Breast epithelium (tissue), 3 donors: ENCODE results near the gene SENP6.

Experiments
- POLR2A ChIP-seq: fragments of 450-650 bp; IDR thresholded peaks from one replicate; pipeline ENCODE4 v1.6.1; 2016; ENCODE audit warnings: antibody characterized with exemption, mild to moderate bottlenecking, moderate library complexity
- POLR2AphosphoS5 ChIP-seq, 3 donors: sonication (generic); formaldehyde crosslinking; IDR thresholded peaks; one replicate each; pipeline ENCODE4 v1.6.1; 2017; ENCODE audit warnings: antibody characterized with exemption in 3 of 3
- TF ChIP-seq, protein P1 (sequence below), 3 donors: fragments of 450-650 bp; IDR thresholded peaks; one replicate each; pipeline ENCODE4 v1.5.1; 2016 to 2017; ENCODE audit warnings: antibody characterized with exemption in 3 of 3, mild to moderate bottlenecking in 3 of 3, moderate library complexity in 3 of 3

DNA sequence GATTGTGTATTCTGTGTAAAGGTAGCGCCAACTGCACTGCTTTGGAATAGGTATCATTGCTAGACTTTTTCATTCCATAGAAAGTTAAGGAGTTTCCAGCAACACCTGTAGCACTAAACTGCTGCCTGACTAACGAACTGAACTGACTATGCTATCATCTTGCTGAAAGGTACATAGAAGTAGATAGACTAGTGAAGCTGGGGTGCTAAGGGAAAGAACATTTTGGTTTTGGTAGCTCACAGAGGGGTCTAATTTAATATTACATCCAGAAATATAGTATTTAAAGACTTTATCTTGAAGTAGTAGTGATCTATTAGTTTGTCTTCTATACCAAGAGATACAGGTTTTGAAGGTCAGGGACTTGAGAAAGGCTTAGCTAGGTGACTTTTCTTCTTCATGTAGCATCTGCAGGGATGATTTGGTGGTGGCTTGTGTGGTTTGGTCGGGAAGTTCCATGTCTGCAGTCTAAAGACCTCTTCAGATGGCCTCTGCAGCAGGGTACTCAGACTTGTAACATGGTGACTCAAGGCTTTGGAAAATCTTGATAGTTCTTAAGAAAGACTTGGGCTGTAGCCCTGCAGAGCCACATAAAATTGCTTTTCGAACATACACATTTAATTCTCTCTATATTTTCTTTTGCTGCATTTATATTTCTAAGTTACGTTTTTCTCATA, 10.2 kb downstream of the SENP6 start:
- TF ChIP-seq, protein P1, sequence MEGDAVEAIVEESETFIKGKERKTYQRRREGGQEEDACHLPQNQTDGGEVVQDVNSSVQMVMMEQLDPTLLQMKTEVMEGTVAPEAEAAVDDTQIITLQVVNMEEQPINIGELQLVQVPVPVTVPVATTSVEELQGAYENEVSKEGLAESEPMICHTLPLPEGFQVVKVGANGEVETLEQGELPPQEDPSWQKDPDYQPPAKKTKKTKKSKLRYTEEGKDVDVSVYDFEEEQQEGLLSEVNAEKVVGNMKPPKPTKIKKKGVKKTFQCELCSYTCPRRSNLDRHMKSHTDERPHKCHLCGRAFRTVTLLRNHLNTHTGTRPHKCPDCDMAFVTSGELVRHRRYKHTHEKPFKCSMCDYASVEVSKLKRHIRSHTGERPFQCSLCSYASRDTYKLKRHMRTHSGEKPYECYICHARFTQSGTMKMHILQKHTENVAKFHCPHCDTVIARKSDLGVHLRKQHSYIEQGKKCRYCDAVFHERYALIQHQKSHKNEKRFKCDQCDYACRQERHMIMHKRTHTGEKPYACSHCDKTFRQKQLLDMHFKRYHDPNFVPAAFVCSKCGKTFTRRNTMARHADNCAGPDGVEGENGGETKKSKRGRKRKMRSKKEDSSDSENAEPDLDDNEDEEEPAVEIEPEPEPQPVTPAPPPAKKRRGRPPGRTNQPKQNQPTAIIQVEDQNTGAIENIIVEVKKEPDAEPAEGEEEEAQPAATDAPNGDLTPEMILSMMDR (IDR thresholded peaks at IDR 0.05) = no peak
- TF ChIP-seq POLR2A (no peak), POLR2AphosphoS5 (IDR thresholded peaks at IDR 0.05) (no peak)
